ENCODE data around the gene CHST13.

GRCh38 chr3:126494204-126494969, 29.6 kb upstream of the CHST13 start:
- no peak for TF ChIP-seq CTCF (IDR thresholded peaks at IDR 0.05; ENCODE audit: borderline replicate concordance, extremely low read depth, low read length, poor library complexity, severe bottlenecking)
- TF ChIP-seq EZH2 (IDR thresholded peaks at IDR 0.05; ENCODE audit: borderline replicate concordance, low read depth, low read length, severe bottlenecking), result no peak
